Esophagus muscularis mucosa (tissue), 3 donors: ENCODE measurements around the gene SIPA1L3.

ENCODE experiments used
- POLR2A ChIP-seq: fragments of 450-650 bp; IDR thresholded peaks from one replicate; pipeline ENCODE4 v1.6.1; 2017; ENCODE audit warnings: antibody characterized with exemption, moderate library complexity, mild to moderate bottlenecking, low read depth
- TF ChIP-seq, protein P1 (sequence below), 3 experiments: fragments of 200-600 bp in 2 of 3; fragments of 450-650 bp in 1 of 3; sonication (generic) in 2 of 3; IDR thresholded peaks; one replicate each; pipeline ENCODE4 v1.5.1; 2017 to 2019; ENCODE audit warnings: antibody characterized with exemption in 3 of 3, mild to moderate bottlenecking in 2 of 3, moderate library complexity in 1 of 3

DNA sequence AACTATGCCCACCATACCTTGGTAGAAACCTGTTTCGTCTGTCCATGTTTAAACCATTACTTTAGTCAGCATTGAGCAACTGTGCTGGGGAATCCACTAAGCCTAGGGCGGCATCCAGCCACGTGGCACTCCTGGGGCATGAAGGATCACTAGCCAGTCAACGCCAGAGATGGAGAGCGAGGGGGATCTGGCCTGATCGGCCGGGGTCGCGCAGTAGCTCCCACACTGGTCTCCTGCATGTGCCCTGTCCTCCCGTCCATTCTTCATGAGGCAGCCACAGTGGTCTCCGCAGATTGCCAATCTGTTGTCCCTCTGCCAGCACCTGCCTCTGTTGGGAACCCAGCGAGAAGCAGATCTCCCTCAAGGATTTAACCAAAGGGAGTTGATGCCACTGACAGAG is 207.6 kb downstream of the SIPA1L3 start:
- no peak for TF ChIP-seq POLR2A
- TF ChIP-seq, protein P1, sequence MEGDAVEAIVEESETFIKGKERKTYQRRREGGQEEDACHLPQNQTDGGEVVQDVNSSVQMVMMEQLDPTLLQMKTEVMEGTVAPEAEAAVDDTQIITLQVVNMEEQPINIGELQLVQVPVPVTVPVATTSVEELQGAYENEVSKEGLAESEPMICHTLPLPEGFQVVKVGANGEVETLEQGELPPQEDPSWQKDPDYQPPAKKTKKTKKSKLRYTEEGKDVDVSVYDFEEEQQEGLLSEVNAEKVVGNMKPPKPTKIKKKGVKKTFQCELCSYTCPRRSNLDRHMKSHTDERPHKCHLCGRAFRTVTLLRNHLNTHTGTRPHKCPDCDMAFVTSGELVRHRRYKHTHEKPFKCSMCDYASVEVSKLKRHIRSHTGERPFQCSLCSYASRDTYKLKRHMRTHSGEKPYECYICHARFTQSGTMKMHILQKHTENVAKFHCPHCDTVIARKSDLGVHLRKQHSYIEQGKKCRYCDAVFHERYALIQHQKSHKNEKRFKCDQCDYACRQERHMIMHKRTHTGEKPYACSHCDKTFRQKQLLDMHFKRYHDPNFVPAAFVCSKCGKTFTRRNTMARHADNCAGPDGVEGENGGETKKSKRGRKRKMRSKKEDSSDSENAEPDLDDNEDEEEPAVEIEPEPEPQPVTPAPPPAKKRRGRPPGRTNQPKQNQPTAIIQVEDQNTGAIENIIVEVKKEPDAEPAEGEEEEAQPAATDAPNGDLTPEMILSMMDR (IDR thresholded peaks at IDR 0.05), result no peak
